DMS153 (cell line): Measurements from ENCODE around the gene MTURN.
"Not testable (repeated sequence)": the region's sequence is repeated elsewhere in the genome, so short reads cannot be mapped to it uniquely, and the experiment has no call there.

Experiments
- DNase-seq: peaks from one replicate; lab custom pipeline; 2025; lab: John Stamatoyannopoulos, UW

Gene MTURN

DNA sequence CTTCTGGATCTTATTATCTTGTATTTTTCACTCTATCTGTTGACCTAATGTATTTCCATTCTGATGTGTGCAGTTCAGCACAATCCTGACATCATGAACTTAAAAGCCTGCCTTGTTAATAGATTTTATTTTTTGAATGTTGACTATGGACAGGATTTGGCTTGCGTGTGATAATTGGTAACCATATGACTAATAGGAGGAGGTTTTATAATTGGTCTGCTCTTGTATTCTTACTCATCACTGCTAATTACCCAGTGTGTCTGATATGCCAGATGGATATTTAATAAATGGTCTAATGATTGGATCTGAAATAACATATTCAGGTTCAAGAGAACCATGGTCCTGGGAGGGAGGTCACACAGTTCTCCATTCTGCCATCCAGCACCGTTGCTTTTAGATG, 45.9 kb downstream of the MTURN start:
- no peak for DNase-seq

DNA sequence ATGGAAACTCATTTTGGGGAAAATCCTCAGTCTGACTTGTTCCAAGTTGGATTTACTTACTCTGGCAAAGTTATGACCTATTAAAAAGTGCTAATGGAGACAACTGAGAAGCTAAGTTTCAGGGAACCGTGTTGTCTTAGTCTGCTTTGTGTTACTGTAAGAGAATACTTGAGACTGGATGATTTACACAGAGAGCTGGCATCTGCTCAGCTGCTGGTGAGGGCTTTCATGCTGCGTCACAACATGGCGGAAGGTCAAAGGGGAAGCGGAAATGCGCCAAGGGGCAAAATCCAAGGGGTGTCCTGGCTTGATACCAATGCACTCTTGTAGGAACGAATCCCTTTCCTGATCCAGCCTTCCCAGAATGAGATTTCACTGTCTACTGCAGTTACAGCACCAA, 46.4 kb downstream of the MTURN start:
- DNase-seq = no peak

DNA sequence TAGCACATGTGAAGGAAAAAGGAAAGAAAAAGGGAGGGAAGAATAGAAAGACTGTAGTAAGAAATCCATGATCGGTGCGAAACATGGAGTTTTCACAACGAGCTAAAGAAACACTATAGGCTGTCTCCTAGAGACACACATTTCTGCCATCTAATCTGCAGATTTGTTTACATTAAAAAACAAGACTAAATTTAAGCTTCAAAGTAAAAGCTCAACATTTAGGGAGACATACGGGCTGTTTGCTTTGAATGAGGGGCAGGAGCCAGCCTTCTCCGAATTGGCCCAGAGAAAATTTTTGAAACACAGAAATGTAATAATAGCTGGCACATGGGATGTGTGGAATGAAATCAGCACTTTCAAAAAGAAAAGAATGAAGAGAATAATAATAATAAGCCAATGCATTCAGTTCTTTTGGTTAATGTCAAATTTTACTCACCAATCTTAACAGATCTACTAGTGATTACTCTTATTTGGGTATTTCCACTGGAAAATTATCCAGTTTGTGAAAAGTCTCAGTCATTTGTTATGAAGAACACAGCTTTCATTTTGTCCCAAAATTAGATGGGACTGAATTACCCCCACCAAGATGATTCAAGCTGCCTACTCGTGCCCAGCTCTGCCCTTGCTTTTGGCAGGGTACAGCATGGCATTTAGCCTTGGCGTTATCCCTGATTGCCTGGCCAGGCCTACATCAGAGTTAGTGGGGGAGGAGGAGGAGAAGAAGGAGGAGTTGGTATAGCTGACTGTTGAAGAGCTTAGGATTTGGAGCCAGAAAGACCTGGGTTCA, 47.1 kb downstream of the MTURN start:
- DNase-seq = no peak

DNA sequence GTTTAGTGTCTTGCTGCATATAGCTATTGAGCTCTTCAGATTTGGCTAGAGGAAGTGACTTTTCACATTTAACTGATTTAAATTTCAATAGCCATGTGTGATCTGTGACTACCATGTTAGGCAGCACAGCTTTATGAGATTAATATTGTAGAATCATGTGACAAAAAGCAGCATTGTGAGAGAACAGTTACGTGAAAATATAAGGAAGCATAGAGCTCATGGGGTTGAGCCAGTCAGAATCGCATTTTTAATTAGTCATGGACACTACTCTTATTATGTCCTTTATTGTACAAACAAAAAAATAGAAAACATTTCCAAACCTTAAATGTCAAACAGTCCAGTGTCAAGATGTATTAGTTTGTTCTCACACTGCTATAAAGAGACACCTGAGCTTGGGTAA, 48.0 kb downstream of the MTURN start:
- DNase-seq = no peak

DNA sequence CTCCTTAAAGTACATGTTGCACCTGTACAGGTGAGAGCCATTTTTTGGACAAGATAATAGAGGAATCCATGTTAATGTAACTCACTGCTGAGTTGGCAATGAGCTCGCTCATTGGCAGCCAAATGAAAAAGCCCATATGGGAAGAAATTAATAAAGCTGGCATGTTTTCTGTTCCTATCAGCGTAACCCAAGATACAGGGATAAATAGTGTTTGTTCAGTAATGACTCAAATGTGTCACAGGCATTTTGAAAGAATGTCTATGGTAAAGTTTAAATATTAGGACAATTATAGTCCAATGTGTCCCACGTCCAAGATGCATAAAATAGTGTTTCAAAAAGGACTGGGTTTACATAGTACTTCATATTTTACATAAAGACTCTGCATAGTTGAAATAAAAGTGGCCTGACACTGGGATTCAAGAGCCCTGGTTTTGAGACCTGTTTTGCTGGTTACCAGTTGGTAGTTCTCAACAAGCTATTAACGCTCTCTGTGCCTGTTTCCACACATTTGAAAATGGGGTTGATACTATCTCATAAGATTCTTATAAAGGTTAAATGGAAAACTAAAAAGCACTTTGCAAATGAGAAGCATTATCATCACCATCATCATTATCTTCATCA, 49.1 kb downstream of the MTURN start:
- no peak for DNase-seq

DNA sequence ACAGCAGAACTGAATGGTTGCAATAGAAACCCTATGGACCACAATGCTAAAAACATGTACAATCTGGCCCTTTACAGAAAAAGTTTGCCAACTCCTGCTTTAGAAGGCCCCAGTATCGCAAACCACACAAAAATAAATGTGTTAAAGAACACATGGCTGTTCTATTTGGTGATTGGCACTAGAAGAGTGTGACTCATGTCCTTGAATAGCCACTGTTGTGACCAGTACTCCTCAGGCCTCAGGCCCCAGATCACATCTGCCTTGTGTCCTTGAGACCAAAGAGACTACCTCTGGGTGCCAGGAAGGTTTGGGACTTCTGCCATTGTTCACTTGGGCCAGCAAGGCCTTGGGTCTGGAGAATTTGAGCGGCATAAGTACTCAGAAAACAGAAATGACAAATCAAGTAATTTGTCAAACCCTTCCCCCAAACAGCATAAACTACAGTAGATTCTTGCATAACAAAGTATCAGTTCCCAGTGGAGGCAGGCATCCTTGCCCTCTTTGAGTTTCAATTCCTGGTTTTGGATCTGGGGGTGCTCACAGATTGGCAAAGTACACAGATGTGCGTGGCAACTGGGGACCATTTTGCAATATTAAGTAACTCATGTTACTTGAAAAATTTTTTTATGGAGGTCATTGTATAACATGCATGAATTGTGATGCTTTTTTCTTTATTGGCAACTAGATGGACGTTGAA, 50.2 kb downstream of the MTURN start:
- no peak for DNase-seq

DNA sequence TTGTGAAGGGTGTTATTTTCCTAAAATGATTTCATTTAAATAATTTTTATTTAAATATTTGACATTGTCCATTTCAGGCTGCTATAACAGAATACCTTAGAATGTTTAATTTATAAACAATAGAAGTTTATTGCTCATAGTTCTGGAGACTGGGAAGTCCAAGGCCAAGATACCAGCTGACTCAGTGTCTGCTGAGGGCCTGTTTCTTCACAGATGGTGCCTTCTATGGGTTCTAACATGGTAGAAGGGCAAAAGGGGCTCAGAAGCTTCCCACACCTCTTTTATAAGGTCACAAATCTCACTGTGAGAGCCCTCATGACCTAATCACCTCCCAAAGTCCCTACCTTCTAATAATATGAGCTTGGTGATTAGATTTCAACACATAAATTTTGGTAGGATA, 50.7 kb downstream of the MTURN start:
- DNase-seq = no peak

DNA sequence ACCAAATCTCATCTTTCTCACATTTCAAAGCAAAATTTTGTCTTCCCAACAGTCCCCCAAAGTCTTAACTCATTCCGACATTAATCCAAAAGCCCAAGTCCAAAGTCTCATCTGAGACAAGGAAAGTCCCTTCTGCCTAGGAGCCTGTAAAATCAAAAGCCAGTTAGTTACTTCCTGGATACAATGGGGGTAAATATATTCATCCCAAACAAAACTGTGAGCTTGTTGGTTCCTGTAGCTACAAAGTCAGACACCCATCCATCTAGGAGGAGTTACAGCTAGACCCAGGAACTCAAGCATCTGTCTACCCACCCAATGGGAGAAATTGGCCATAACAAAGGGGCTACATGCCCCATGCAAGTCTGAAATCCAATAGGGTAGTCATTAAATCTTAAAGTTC, 51.9 kb downstream of the MTURN start:
- DNase-seq = no peak

DNA sequence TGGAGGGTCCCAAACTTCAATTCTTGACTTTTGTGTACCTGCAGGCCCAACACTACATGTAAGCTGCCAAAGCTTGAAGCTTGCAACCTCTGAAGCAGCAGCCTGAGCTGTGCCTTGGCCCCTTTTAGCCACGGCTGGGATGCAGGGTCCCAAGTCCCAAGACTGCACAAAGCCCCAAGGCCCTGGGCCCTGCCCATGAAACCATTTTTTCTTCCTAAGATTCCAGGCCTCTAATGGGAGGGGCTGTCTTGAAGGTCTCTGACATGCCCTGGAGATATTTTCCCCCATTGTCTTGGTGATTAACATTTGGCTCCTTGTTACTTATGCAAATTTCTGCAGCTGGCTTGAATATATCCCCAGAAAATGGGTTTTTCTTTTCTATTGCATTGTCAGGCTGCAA, 52.7 kb downstream of the MTURN start:
- no peak for DNase-seq

DNA sequence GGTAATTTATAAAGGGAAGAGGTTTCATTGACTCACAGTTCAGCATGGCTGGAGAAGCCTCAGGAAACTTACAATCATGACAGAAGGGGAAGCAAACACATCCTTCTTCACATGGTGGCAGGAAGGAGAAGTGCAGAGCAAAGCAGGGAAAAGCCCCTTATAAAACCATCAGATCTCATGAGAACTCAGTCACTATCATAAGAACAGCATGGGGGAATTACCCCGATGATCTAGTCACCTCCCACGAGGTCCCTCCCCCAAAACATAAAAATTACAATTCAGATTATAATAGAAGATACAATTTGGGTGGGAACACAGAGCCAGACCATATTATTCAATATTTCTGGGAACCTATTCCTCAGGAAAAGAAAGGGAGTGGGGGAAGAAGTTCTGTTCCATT, 53.6 kb downstream of the MTURN start:
- not testable (repeated sequence) for DNase-seq

DNA sequence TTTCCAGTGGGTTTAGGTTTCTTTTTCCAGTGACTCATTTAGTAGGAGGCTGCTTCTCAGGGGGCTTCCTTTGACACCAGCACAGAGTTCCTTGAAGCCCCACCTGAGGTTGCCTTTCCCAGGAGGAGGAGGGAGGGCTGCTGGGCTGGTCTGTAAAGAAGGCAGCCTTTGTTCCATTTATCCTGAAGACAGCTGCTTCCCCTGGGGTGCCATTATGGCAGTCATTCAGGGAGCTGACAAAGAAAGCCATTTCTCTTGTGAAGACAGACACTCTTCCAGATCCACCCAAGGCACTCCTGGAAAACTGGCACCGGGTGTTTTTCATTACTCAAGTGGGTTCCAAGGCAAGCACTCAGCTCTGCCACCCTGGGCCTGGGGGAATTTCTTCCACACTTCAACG, 54.0 kb downstream of the MTURN start:
- DNase-seq = no peak

DNA sequence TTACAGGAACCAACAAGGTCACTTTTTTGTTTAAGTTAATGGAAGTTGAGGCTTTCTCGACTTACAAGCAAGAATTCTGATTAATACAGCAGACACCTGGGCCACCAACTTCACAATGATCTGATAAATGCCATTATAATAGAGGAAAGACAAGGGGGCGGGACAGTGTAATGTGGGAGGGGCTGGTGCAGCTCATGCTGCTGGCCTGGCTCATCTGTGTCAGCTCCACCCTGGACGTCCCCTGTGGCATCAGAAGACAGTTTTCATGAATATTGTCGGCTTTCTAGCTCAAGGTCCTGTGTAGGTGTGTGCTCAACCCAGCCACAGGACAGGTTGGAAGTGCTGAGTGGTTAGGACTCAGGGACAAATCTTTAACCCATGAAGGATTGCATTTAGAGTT, 57.0 kb downstream of the MTURN start:
- no peak for DNase-seq

DNA sequence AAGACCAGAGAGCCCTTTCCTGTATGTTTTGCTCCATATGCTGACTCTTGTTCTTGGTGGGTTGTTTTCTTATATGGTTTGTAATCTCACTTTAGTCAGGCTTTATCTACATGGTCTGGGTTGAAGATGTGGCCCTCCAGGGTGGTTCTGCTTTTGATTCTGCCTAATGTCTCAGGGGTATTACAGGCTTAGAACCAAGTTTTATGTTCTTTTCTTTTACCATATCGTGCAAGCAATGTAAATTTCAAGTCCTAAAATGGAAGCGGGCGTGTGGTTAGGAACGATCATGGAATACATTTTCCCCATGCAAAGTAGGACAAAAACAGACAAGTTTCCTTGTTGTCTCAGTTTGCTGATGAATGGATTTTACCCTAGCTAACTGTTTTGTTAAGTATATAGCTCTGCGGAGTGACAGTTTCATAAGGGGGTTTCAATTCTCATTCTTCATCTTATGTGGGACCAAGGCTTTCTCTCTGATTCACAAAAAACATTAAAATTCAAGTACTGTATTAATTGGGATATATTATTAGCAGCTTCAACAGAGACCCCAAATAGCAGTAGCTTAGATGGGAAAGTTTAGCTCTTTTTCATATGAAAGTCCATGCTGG, 58.7 kb downstream of the MTURN start:
- no peak for DNase-seq

DNA sequence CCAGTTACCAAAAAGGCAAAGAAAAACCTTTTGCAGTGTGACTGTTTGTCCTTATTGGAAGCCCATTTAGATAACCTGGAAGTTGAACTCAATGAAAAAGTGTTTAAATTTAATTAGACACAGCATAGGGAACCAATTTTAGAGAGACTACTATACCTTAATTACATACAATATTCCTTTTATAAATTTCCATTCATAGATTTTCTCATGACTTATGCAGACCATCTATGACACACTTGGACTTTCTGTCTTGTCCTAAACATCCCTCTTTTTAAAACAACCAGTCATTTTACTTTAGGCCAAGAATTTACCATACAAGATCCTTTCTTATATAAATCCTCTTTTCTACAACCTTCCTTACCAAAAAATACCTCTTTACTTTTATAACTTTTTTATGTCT, 61.6 kb downstream of the MTURN start:
- DNase-seq = no peak

DNA sequence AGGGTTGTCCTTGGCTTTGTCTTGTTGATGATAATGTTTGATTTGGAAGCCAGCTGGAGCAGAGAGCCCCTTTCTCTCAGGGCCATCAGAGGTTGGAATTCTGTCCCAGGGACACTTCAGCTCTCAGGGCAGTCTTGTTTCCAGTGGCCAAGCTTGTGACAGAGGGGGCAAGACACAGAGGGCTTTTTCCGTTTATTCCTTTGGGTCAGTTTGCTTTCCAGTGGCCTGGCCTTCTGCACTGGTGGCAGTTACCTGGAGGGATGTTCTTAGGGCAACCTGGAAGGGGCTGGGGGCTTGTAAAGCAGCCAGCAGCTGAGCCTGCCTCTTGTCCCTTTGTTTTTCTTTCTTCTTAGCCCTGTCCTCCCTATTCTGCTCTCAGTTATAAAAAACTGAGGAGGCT, 62.7 kb downstream of the MTURN start:
- DNase-seq = no peak

DNA sequence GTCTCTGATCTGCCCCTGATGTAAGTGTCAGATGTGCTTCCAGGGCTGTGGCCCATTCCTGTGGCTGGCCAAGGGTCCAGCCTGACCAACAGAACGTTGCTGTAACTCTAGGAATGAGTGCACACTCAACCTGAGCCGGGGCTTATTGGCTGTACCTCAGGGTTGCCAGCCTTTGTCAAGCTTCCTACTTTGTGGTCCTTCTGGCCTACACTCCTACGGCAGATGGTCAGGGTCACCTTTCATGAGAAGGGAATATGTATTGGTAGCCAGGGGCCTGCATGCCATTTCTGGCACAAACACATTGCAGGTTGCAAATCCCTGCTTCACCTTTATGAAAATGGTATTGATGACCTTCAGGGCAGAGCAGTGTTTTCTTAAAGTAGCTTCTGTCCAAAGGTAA, 64.5 kb downstream of the MTURN start:
- DNase-seq = no peak

DNA sequence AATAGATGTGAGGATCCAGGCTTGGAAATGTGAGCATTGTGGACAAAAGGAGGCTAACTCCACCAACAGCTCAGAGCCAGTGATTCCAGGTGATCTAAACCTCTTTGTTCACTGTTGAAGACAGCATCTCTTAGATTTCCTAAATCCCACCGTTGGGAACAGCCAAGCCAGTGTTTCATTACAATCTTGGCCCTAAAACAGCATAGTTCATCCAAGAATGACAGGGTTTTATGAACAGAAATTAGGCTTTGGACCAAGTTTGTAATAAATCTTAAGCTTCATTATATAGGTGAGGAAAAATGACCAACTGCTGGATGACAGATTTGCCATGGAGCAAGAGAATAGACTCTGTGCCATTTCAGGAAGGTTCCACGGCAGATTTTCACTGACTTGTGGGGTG, 65.8 kb downstream of the MTURN start:
- no peak for DNase-seq

DNA sequence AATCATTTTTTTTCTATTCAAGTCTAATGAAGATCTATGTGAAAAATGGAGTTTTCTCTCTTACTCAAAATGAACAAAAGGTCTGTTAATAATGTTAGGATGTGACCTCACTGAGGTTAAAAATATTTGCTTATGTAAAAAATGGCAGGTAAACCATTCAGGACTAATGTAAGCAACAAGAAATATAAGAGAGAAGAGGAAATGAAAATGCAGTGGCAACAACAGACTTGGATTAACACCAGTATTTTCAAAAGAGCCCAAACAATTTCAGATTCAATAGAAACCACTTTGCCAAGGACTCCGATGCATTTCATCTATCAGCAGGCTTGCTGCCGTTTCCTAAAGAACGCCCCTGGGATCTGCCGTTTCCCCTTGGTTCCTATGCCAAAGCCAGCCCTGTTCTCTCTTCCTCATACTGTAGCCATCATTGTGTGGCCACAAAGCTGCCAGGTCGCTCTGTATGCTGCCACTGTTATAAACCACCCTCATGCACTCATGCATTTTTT, 66.4 kb downstream of the MTURN start:
- no peak for DNase-seq

DNA sequence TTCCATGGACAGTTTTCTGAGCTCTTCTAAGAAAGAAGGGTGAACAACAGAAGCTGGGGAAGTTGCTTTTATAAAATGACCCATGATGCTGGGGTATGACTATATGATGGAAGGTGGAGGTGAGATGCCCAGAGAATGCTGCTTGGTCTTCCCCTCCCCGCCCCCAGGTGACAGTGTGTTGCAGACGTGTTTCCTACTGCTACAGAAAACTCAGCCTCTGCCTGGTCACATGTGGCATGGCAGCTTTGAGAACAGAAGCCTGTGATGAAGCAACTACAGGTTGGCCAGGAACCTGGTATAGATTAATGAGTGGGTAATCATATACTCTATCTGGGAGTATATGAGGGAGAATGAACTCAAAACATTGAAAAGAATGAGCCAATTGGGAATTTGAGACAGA, 67.1 kb downstream of the MTURN start:
- no peak for DNase-seq

DNA sequence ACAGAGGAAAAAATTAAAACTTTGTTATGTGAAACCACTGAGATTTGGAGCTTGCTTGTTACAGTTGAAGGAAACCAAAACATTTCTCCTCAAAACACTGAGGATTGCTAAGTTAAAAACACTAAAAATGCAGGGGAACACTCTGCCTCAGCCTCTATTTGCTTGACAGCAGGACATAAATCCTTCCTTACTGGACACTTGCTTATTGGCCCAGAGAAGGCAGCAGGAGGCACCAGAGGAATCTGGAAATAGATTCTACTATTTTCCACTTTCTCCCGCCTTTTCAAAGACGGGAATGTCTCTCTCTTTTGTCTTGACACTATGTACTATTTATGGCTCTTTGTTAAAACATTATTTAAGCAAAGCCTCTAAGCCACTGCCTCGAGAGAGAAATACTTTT, 67.9 kb downstream of the MTURN start:
- no peak for DNase-seq

DNA sequence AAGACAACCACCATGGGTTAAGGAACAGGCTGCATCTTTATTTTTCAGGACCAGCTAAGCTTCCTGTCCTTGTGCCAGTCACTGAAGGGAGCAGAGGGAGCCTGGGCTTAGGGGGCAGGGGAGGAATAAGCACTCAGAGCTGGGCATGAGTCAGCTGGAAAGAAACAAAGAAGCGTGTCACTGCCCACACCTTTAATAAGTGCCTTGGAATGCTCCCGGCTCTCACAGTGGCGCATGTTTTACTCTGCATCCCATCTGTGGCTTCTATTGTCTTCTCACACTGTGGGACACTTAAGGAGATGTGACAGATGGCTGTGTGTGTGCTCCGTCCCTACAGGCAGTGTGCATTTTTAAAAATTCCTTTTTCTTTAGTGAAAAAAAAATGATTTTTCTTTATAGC, 71.7 kb downstream of the MTURN start:
- no peak for DNase-seq

DNA sequence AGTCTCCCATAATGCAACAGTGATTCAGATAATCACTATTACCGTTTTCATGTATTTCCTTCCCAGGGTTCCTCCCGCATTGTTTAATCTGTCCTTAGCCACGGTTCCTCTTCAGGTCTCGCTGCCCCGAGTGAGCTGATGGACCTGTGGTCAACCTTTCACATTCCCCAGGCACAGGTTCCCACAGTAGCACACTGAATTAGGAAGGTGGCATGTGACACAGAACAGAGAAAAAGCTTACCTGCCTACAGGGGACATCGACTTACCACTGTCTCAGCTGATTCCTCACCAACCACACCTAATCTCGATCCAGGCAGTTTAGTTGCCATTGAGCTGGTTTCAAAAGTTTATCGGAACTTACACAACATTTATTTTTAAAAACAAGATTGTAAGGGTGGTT, 72.2 kb downstream of the MTURN start:
- no peak for DNase-seq

DNA sequence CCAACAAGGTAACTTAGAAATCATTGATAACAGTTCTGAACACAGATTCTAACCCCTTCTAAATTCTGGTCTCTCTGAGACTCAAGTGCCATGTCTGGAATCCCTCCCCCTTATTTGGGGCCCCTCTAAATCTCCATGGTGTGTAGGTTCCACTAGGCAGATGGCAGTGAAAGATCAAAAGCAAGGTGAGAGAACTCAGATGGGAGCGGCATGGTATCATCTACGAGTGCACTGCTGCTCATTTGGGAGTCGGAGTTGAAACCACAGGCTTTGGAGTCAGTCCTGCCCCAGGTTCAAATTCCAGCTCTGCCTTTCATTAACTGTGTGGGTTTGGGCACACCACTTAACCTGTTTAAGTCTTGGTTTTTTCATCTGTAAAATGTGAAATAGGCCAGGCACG, 72.6 kb downstream of the MTURN start:
- DNase-seq = no peak
